Uterine smooth muscle cell (primary cell): ENCODE measurements around the gene CENATAC. TPM values are rescaled to one million over a fixed set of nuclear protein-coding genes. Genes with fewer than 3 reads are reported as not detected.

Experiments used
- total RNA-seq: library from RNA; depleted of rRNA; stranded (reverse); fragments of >200 nt; gene quantifications from 2 replicates; pipeline ENCODE4 v1.2.3, GENCODE V29; 2014

Gene CENATAC, protein sequence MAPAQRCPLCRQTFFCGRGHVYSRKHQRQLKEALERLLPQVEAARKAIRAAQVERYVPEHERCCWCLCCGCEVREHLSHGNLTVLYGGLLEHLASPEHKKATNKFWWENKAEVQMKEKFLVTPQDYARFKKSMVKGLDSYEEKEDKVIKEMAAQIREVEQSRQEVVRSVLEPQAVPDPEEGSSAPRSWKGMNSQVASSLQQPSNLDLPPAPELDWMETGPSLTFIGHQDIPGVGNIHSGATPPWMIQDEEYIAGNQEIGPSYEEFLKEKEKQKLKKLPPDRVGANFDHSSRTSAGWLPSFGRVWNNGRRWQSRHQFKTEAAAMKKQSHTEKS
- 30.7 and 39.7 TPM in 2 replicates for total RNA-seq

DNA sequence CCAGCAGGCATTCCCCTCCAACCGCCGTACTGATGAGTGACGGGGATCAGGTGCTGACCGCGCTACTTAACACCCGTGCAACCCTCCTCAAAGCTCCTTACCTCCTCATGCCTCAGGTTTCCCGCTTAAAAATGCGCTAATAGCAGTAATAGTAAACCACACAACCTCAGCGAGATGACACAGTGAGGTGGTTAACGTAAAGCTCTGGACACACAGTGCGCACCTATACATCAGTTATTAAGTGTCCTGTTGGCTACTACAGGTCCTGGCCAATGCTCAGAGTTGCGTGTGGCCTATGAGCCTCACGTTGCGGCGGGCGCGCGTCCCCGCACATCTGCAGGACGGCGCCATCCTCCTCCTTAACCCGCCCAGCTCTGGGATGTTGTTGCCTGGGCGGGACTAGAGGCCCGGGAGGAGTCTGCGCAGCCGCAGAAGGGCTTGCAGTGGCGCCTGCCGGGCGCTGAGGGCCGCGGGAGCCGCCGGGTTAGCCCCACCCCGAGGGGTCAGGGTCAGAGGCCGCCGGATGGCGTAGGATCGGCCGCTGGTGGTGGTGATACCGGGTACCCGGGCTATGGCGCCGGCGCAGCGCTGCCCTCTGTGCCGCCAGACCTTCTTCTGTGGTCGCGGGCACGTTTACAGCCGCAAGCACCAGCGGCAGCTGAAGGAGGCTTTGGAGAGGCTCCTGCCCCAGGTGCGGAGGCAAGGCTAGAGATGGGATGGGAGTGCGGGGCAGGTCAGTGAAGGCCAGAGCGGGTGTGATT is at the start of gene CENATAC:
TSS of gene CENATAC (plus strand) at position 512 of the 761 bp plus-strand sequence. CDS start at position 572, 60 bp downstream.

GRCh38 chr11:118956094-118956846 is 41.7 kb upstream of the CENATAC start, which contains the start of gene UPK2:
TSS of gene UPK2 (plus strand) at chr11:118956298. CDS start at chr11:118956351, 53 bp downstream.

DNA sequence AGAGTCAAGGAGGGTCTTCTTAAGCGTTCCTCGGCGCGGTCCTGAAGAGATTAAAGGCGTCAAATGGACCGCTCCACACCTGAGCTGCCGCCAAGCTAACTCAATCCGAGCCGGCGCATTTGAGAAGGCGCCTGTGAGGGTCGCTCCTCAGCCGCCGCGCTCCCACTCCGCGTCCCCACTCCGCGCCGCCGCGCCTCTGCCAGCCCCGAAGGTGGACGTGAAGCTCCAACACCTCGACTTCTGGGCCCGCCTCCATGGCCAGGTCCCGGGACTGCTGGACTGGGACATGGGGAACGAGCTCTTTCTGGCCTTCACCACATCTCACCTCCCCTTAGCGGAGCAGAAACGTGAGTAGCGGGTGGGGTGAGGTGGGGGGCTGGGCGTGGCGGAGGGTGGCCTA is 26.3 kb upstream of the CENATAC start, which contains the start of gene FOXR1:
TSS of gene FOXR1 (plus strand) at position 116 of the 400 bp plus-strand sequence. CDS start at position 287, 171 bp downstream.

DNA sequence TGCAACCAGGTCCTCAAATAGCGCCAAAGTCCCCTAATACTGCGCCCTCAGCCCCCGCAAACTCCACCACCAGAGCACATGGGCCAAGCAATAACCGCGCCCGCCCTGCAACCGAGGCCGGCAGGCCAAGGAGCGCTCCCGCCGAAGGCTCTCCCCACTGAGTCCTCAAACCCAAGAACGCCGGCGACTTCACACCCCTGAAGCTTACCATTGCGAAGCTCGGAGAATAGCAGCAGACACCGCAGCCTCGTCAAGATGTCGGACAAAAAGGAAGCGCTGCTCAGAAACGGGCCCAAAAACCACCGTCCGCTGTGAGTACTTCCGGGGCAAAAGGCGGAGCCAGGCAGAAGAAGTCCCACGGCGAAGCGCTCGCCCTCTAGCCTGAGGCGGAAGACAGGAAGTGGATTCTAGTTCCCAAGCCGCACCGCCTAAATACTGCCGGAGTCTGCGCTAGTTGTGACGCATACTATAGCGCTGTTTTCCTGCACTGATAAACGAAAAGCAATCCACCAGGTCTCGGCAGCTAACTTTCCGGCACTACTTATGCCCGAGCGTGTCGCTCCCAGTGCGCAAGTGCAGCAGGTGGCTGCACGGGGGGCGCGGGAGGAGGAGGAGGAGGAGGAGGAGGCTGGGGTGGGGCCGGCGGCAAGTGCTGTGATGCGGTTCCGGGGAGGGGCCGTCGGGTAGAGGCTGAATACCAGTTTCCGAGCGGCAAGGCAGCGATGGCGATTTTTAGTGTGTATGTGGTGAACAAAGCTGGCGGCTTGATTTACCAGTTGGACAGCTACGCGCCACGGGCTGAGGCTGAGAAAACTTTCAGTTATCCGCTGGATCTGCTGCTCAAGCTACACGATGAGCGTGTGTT is 20.4 kb downstream of the CENATAC start, which contains the start of the genes RPS25 and TRAPPC4:
TSS of gene RPS25 (minus strand) at position 270 of the 865 bp plus-strand sequence. CDS start at position 211, 59 bp downstream.
TSS of gene TRAPPC4 (plus strand) at position 693 of the 865 bp plus-strand sequence. CDS start at position 723, 30 bp downstream.

GRCh38 chr11:119030329-119031047 is 32.5 kb downstream of the CENATAC start, which contains the start of gene SLC37A4:
TSS of gene SLC37A4 (minus strand) at chr11:119030877.

GRCh38 chr11:119057000-119057769 is 59.2 kb downstream of the CENATAC start, which contains the start of gene HYOU1:
TSS of gene HYOU1 (minus strand) at chr11:119057205. CDS start at chr11:119056160, 1,045 bp downstream.

Other genes with a start within 250 kb of the CENATAC start
- gene DDX6, start 207.0 kb upstream of the CENATAC start, total RNA-seq: 124 and 153 TPM in 2 replicates
- not detected in 2 replicates for gene CXCR5, start 114.2 kb upstream of the CENATAC start, total RNA-seq
- gene BCL9L, start 72.2 kb upstream of the CENATAC start, total RNA-seq: 15.9 and 17.7 TPM in 2 replicates
- gene UPK2, start 41.8 kb upstream of the CENATAC start, total RNA-seq: not detected in 2 replicates
- not detected in 2 replicates for gene FOXR1, start 26.4 kb upstream of the CENATAC start, total RNA-seq
- 898 and 970 TPM in 2 replicates for gene RPS25, start 20.2 kb downstream of the CENATAC start, total RNA-seq
- gene TRAPPC4, start 20.6 kb downstream of the CENATAC start, total RNA-seq: 84.5 and 96.3 TPM in 2 replicates
- 13.7 and 14.7 TPM in 2 replicates for gene SLC37A4, start 32.7 kb downstream of the CENATAC start, total RNA-seq
- gene HYOU1, start 59.1 kb downstream of the CENATAC start, total RNA-seq: 205 and 414 TPM in 2 replicates
- 30.1 and 31.1 TPM in 2 replicates for gene VPS11, start 69.7 kb downstream of the CENATAC start, total RNA-seq
- 16.0 and 22.8 TPM in 2 replicates for gene HMBS, start 86.7 kb downstream of the CENATAC start, total RNA-seq
- gene DPAGT1, start 103.7 kb downstream of the CENATAC start, total RNA-seq: 15.3 and 28.6 TPM in 2 replicates
- 3.3 and 4.7 TPM in 2 replicates for gene C2CD2L, start 109.2 kb downstream of the CENATAC start, total RNA-seq
- gene HINFP, start 123.4 kb downstream of the CENATAC start, total RNA-seq: 12.4 and 17.2 TPM in 2 replicates
- under 0.01 and 0.12 TPM in 2 replicates for gene ABCG4, start 150.9 kb downstream of the CENATAC start, total RNA-seq
- gene NLRX1, start 170.6 kb downstream of the CENATAC start, total RNA-seq: 9.6 and 15.2 TPM in 2 replicates
- gene NHERF4, start 187.3 kb downstream of the CENATAC start, total RNA-seq: not detected in 2 replicates
- gene CBL, start 208.2 kb downstream of the CENATAC start, total RNA-seq: 11.0 and 11.4 TPM in 2 replicates